GM19239 (cell line): ENCODE results near the gene AAGAB.
"Not testable (repeated sequence)": the region's sequence is repeated elsewhere in the genome, so short reads cannot be mapped to it uniquely, and the experiment has no call there.

Source experiments
- DNase-seq: peaks from one replicate; pipeline ENCODE4 v3.0.0; 2011; ENCODE audit warnings: low spot score; ENCODE audit not compliant: insufficient read length
- FAIRE-seq: peaks from 2 replicates; lab custom pipeline; 2011; peaks lifted over from hg19 to GRCh38; lab: Jason Lieb, UNC

AAGAB gene, protein sequence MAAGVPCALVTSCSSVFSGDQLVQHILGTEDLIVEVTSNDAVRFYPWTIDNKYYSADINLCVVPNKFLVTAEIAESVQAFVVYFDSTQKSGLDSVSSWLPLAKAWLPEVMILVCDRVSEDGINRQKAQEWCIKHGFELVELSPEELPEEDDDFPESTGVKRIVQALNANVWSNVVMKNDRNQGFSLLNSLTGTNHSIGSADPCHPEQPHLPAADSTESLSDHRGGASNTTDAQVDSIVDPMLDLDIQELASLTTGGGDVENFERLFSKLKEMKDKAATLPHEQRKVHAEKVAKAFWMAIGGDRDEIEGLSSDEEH

DNA sequence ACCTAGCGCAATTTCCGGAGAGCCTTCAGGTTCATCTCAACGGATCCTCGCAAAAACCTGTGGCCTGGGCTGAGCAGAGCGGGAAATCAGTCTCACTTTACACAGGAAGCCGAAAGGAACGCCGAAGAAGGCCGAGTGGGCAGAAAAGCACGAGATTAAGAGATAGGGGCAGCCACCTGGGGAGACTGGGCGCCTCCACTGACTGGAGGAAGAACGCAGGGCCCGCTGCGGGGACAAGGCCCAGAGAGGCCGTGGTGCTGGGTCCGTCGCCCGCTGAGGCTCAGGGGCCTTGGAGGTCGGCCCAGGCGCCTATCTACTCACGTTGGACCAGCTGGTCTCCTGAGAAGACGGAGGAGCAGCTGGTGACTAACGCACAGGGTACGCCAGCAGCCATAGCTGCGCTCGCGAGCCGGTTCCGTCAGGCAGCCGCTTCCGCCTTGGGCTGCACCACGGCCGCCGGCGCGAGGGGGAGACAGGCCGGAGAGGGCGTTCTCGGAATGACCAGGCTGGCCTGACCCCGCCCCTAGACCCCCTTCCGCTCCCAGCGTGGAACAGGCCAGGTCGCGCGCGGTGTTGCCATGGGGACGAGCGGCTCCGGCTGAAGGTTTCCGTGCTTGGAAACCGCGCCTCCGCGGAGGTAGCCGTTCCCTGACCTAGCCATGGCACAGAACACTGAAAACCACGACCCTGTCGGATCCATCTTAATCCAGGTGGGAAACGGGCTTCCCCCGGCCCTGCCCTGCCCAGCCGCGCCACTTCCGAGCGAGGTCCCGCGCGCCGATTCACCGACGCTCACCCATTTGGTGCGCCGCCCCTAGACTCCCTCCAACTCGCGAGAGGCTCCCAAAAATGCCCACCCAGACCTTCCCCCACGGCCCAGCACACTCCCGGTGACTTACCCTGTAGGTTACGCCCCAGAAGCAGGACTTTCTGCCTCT lies at the start of gene AAGAB, which contains the start of gene IQCH:
AAGAB (minus strand) TSS at position 424 of the 938 bp plus-strand sequence; CDS start at position 394, 30 bp downstream.
IQCH (plus strand) TSS at position 549 of the 938 bp plus-strand sequence; CDS start at position 660, 111 bp downstream.
- FAIRE-seq, result peak; percentile 96
- peak; percentile 93 for DNase-seq

DNA sequence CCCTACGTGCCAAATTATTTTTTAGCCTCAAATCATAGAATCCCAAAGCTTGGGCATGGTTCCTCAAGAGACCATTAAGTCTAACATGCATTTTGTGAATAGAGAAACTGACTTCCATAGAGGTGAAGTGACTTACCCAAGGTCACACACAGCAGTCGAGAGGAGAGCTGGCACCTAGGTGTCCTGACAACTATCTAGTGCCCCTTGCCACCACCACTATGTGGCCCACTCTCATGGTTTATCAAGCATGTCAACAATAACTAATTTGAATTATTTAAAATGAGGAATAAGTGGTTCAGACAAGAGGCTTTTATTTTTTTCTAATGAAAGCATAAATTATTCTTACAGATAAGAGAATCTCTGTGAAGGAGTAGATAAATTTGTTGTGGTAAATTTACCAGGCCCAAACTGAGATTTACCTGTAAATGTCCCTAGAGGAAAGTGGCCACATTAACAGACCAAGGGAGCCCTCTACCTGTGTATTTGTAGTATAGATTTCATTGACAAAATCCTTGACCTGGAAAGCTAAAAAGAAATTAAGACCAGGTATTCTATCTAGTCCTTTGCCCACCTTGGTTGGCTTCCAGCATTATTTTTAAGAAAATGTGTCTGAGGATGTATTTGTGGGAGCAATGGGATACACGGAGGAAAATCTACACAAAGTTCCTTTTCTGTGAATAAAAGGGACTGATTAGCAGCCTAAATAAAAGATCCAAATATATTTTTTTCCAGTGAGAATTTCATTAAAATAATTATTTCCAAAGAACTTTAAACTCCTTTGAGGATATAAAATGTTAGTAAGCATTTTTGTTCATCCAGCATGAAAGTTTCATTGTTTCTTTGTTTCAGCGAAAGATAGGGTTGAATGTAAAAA lies 49.3 kb upstream of the AAGAB start:
- DNase-seq, result peak; percentile 3

DNA sequence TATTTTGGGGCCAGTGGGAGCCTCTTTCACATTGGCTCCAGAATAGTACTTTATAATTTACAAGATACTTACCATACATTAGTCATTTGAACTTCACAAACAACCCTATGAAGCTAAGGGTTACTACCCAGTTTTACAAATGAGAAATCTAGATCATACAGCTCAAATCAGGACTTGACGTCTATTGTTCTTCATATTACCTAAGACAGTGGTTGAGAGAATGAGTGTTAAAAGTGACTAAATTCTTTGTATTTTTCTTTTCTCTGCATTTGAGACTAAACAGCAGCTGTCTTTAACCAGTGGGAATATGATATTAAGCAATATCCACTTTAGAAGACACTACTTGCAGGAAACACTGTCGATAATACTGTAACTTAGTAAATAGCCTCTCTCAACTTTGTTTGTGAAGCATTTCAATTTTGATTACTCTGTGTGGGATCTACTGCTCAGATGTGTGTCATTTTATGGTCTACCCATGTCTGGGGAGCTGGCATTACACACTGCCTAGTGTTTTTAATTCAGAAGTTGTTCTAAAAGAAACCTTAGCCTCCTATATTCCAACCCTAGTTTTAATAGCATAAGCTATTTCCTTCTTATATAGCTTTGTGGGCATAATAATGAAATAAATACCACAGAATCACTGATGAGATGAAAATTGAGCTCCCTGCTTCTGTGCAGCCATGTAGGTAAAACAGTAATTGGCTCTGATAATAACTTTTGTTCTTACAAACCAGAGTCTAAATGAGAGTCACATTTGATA lies 46.0 kb upstream of the AAGAB start:
- DNase-seq, result no peak
- no peak for FAIRE-seq

More for the DNA sequence above, 49.3 kb upstream of the AAGAB start:
- FAIRE-seq, result no peak

DNA sequence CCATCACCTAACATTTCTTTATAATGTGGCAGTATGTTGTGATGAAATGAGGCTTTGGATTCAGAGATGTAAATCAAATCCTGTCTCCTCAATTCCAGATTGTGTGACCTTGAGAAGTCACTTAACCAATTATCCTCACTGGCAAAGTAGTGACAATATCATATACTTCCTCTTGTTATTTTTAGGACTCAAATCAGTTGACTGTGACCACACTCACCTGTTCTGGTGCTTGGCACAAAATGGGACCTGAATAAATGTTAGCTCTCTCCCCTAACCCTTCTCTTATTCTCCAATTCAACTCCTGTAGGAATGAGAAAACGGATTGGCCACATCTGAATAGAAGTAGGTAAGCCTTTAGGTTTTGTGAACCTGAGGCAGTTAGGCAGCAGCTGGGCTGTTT lies 42.2 kb upstream of the AAGAB start:
- FAIRE-seq, result no peak
- no peak for DNase-seq

DNA sequence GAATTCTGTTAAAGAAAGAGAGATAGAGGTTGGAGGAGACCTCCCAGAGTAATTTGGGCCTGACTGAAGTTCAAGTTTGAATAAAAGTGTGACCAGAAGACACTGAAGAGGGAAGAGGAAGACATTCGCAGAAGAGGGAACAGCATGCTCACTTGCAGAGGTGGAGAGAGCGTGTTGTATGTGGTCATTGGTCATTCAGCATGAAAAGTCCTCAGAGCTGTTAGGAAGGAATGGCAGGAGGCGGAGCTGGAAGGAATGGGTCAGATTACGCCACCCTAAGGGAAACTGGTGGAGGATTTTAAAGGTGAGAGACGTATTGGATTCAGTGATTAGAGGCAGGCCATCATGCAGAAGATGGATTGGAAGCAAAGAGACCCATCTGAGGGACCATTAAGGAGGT lies 41.7 kb upstream of the AAGAB start:
- FAIRE-seq (no peak), DNase-seq (no peak)

GRCh38 chr15:67290319-67290718 lies 35.9 kb upstream of the AAGAB start:
- no peak for FAIRE-seq
- DNase-seq, result no peak

GRCh38 chr15:67286400-67286799 lies 31.9 kb upstream of the AAGAB start:
- DNase-seq, FAIRE-seq: not testable (repeated sequence)

- not testable (repeated sequence) for FAIRE-seq, DNase-seq
Measured at GRCh38 chr15:67285625-67286024, 31.2 kb upstream of the AAGAB start.

- no peak for DNase-seq
- FAIRE-seq, result no peak
Measured at GRCh38 chr15:67281714-67282113, 27.3 kb upstream of the AAGAB start.

- DNase-seq, result no peak
- no peak for FAIRE-seq
Measured at GRCh38 chr15:67280217-67280616, 25.8 kb upstream of the AAGAB start.

- DNase-seq (no peak), FAIRE-seq (peak; percentile 8)
Measured at GRCh38 chr15:67276666-67277065, 22.2 kb upstream of the AAGAB start.

DNA sequence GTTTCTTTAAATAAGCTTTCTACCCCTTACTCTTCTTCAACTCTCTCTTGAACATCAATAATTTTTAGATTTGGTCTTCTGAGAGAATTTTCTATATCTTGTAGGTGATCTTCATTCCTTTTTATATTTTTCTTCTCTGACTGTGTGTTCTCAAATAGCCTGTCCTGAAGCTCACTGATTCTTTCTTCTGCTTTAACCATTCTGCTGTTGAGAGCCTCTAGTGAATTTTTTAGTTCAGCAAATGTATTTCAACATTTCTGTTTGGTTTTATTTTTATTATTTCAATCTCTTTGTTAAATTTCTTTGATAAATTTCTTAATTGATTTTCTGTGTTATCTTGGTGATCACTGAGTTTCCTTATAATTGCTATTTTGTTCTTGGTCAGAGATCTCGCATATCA lies 19.8 kb upstream of the AAGAB start:
- FAIRE-seq, result no peak
- no peak for DNase-seq

- DNase-seq (no peak), FAIRE-seq (no peak)
Measured at GRCh38 chr15:67267951-67268941, 13.8 kb upstream of the AAGAB start.

DNA sequence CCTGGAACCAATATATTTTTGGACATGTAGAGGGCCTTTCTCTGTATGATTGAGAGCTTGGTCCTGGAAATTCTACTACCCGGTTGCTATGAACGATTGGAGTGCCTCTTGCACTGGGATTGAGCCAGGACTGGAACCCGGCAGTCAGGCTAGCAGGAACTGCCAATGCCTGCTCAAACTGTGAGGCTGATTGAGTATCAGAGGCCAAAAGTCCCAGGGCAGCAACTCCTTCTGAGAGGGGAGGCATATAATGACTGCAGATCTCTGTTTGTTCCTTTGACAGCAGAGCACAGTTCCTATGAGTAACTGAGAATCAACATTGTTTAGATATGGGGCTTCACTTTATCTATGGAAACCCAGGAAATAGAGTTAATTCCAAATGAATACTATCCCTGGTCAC lies 13.0 kb upstream of the AAGAB start:
- FAIRE-seq, result no peak
- no peak for DNase-seq

GRCh38 chr15:67266870-67267269 lies 12.4 kb upstream of the AAGAB start:
- no peak for FAIRE-seq
- DNase-seq, result no peak

DNA sequence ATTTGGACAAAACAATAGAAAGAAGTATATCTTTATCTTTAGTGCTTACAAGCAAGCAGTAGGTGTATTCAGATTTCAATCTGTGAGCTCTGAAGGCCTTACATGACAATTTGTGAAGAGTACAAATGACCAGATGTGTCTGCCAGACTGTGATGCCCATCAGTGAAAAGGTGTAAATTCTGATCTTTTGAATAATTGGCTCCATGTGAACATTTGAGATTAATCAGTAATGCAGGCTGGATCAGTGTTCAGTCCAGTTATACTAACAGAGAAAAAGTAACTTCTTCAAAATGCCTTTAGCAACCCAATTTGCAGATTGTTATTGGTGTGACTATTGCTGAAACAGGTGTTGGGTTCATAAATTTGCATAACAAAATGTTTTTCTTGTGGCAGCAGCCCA lies 5.3 kb upstream of the AAGAB start:
- DNase-seq (no peak), FAIRE-seq (no peak)

GRCh38 chr15:67259379-67259778 lies 4.9 kb upstream of the AAGAB start:
- DNase-seq (no peak), FAIRE-seq (no peak)

DNA sequence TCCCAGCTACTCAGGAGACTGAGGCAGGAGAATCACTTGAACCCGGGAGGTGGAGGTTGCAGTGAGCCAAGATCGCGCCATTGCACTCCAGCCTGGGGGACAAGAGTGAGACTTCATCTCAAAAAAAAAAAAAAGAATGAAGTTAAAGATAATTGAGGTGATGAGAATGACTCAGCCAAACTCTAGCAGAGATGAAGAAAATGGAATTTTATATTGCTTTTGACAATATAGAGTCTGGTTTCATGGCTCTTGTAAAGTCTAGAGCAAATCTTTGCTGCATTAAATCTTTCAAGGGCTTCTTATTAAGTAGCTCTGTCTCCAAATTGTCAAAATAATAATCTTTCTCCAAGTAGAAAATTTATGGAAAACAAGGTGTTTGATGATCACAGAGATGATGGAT lies 4.0 kb upstream of the AAGAB start:
- DNase-seq, FAIRE-seq: not testable (repeated sequence)
